Gastrocnemius medialis (tissue), 4 donors: Measurements from ENCODE around the gene KDM3A.

Experiments
- POLR2A ChIP-seq, 2 donors: fragments of 450-650 bp; IDR thresholded peaks; one replicate each; pipeline ENCODE4 v1.6.1; 2017; ENCODE audit warnings: antibody characterized with exemption in 2 of 2, mild to moderate bottlenecking in 2 of 2, moderate library complexity in 2 of 2
- TF ChIP-seq, protein P1 (sequence below), 5 experiments: fragments of 450-650 bp in 3 of 5; fragments of 200-600 bp in 2 of 5; sonication (generic) in 2 of 5; IDR thresholded peaks in 4 of 5; conservative IDR thresholded peaks in 1 of 5; 1 replicate in 4 of 5; 2 replicates in 1 of 5; pipeline ENCODE4 v1.5.1; 2016 to 2019; ENCODE audit warnings: antibody characterized with exemption in 5 of 5, mild to moderate bottlenecking in 3 of 5, moderate library complexity in 3 of 5

DNA sequence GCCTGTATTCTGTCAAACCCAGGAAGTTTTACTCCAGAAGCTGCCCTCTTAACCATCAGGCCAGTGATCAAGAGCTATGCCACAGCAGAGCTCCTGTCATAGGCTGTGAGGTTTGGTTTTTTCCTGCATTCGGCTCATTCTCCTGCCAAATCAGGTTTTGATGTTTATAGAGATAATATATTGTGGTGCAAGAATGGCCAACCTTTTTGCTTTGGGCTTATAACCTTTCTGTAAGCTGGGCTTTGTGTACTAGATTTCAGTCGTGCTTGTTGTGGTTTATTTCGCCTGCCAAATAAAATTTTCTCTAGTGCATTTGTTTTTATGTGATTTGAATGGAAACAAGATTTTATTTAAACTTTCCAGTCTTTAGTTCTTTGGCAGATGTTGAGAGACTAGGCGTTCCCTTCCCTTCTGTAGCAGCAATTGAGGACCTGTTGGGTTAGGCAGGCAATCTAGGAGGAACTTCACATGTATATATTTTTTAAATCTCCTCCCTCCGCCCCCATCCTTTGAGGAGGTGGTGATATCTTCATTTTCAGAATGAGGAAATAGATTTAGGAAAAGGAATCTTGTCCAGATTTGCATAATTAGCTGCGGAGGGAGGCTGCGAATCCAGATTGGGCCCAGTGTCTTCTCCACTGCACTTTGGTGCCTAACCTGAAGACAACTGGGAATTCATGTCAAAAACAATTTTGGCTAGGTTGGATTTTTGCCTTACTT, 2.6 kb downstream of the KDM3A start:
- TF ChIP-seq, protein P1, sequence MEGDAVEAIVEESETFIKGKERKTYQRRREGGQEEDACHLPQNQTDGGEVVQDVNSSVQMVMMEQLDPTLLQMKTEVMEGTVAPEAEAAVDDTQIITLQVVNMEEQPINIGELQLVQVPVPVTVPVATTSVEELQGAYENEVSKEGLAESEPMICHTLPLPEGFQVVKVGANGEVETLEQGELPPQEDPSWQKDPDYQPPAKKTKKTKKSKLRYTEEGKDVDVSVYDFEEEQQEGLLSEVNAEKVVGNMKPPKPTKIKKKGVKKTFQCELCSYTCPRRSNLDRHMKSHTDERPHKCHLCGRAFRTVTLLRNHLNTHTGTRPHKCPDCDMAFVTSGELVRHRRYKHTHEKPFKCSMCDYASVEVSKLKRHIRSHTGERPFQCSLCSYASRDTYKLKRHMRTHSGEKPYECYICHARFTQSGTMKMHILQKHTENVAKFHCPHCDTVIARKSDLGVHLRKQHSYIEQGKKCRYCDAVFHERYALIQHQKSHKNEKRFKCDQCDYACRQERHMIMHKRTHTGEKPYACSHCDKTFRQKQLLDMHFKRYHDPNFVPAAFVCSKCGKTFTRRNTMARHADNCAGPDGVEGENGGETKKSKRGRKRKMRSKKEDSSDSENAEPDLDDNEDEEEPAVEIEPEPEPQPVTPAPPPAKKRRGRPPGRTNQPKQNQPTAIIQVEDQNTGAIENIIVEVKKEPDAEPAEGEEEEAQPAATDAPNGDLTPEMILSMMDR (IDR thresholded peaks at IDR 0.05 in 4 of 5, conservative IDR thresholded peaks at IDR 0.05 in 1 of 5), result no peak
- TF ChIP-seq POLR2A (IDR thresholded peaks at IDR 0.05), result no peak
